Calu3 (cell line): ENCODE measurements around the gene B4GAT1. TPM values are rescaled to one million over a fixed set of nuclear protein-coding genes. Genes with fewer than 3 reads are reported as not detected.
A peak's percentile ranks its signal among the peaks of the same experiment; 100 is the strongest.

Experiments
- Bru-seq: library from RNA; stranded (reverse); fragments of 400-500 nt; gene quantifications from one replicate; lab custom pipeline; 2021; lab: Mats Ljungman, UMichigan
- BruChase-seq, 2 experiments: library from RNA; stranded (reverse); fragments of 400-500 nt; gene quantifications; one replicate each; lab custom pipeline; 2021; lab: Mats Ljungman, UMichigan
- BruUV-seq: library from RNA; stranded (reverse); fragments of 400-500 nt; replicated peaks from 2 replicates; lab custom pipeline; 2021; lab: Mats Ljungman, UMichigan
- CTCF ChIA-PET: fragments of 300-600 bp; sonication (Branson Sonifier 250); formaldehyde crosslinking; loops from one replicate; lab custom pipeline; 2022; ENCODE audit warnings: antibody characterized with exemption; lab: Charles Lee
- DNase-seq: peaks from one replicate; pipeline ENCODE4 v3.0.0; 2022
- H3K27ac Mint-ChIP-seq: one replicate; pipeline ENCODE4 v1.8.0; 2022; ENCODE audit warnings: mixed read lengths; ENCODE audit not compliant: unreplicated experiment
- H3K27me3 Mint-ChIP-seq: one replicate; pipeline ENCODE4 v1.8.0; 2022; ENCODE audit warnings: mixed read lengths; ENCODE audit not compliant: unreplicated experiment
- H3K36me3 Mint-ChIP-seq: one replicate; pipeline ENCODE4 v1.8.0; 2022; ENCODE audit warnings: mild to moderate bottlenecking, moderate library complexity, mixed read lengths; ENCODE audit not compliant: insufficient read depth, unreplicated experiment
- H3K4me1 Mint-ChIP-seq: one replicate; pipeline ENCODE4 v1.8.0; 2022; ENCODE audit warnings: mild to moderate bottlenecking, low read depth, mixed read lengths; ENCODE audit not compliant: unreplicated experiment
- H3K4me3 Mint-ChIP-seq: one replicate; pipeline ENCODE4 v1.8.0; 2022; ENCODE audit warnings: mild to moderate bottlenecking, low read depth, moderate library complexity, mixed read lengths; ENCODE audit not compliant: unreplicated experiment
- H3K9me3 Mint-ChIP-seq: one replicate; pipeline ENCODE4 v1.8.0; 2022; ENCODE audit warnings: low read depth, mixed read lengths; ENCODE audit not compliant: unreplicated experiment
- CTCF ChIP-seq: fragments of 200-600 bp; IDR thresholded peaks from one replicate; pipeline ENCODE4 v1.8.0; 2022; ENCODE audit warnings: antibody characterized with exemption; ENCODE audit not compliant: unreplicated experiment
- intact Hi-C: fragments of 100-400 bp; cut with micrococcal nuclease; formaldehyde crosslinking; loops from one replicate; pipeline ENCODE4 v1.10.0; 2022; ENCODE audit not compliant: unreplicated experiment
- long read RNA-seq: library from polyadenylated mRNA; stranded (forward); transcript quantifications from one replicate; pipeline ENCODE4 v2.0.0, GENCODE V29; 2022
- total RNA-seq: library from RNA; stranded (reverse); gene quantifications from 2 replicates; pipeline ENCODE4 v1.2.3, GENCODE V29; 2022

Gene B4GAT1
- 11.8 and 12.2 TPM in 2 replicates for total RNA-seq
- Bru-seq, nascent RNA, result percentile 41 among the genes with signal in this experiment
- BruChase-seq, experiment 1, labeled RNA remaining after a 6-hour chase, result percentile 67 among the genes with signal in this experiment
- BruChase-seq, experiment 2, labeled RNA remaining after a 2-hour chase, result percentile 65 among the genes with signal in this experiment
- long read RNA-seq, transcript B4GAT1-201 (2 exons, 2,072 nt), result major isoform, 33 of 75 reads
- long read RNA-seq, partial matches to known transcripts, result 0 of 75 reads
- long read RNA-seq, other reads (novel, unspliced or antisense), result 42 of 75 reads

GRCh38 chr11:66347425-66348276 lies at the start of gene B4GAT1:
Gene B4GAT1 (minus strand): TSS chr11:66347629. CDS start chr11:66347545, 84 bp downstream.
- peak within 1 kb of the TSS; percentile 78 for H3K4me3 Mint-ChIP-seq
- DNase-seq, result peak; percentile 89
- peaks cover 24% of the 10 kb centered on the region for H3K4me1 Mint-ChIP-seq
- CTCF ChIA-PET, result interaction anchor here (0.5 to 1.9 kb wide), 3 partner anchors 25 to 65 kb away, joined by 3 to 8 read pairs (median 3); no protein-coding TSS in a partner anchor
- BruUV-seq, result no TSS peak
- no peaks in the 10 kb centered on the region for H3K9me3 Mint-ChIP-seq
- peaks cover 45% of the 10 kb centered on the region for H3K36me3 Mint-ChIP-seq
- intact Hi-C loops, result no loop called here
- no peaks in the 10 kb centered on the region for H3K27me3 Mint-ChIP-seq
- peak within 1 kb of the TSS; percentile 100 for H3K27ac Mint-ChIP-seq
- TF ChIP-seq CTCF, result no peak

GRCh38 chr11:66393954-66394353 lies 46.5 kb upstream of the B4GAT1 start:
- H3K4me1 Mint-ChIP-seq, result no peaks in the 10 kb centered on the region
- CTCF ChIA-PET, result no interaction called here
- DNase-seq, result no peak

GRCh38 chr11:66391322-66391721 lies 43.9 kb upstream of the B4GAT1 start:
- peaks cover 3% of the 10 kb centered on the region for H3K4me1 Mint-ChIP-seq
- intact Hi-C loops, result no loop called here
- H3K9me3 Mint-ChIP-seq, result no peaks in the 10 kb centered on the region
- no peak overlapping the region for H3K27ac Mint-ChIP-seq
- BruUV-seq, result no TSS peak
- peaks cover 25% of the 10 kb centered on the region for H3K27me3 Mint-ChIP-seq
- CTCF ChIA-PET, result no interaction called here
- H3K4me3 Mint-ChIP-seq, result no peak overlapping the region
- DNase-seq, result no peak
- no peak for TF ChIP-seq CTCF
- H3K36me3 Mint-ChIP-seq, result no peaks in the 10 kb centered on the region

More at GRCh38 chr11:66393954-66394353, 46.5 kb upstream of the B4GAT1 start:
- Mint-ChIP-seq H3K27me3 (peaks cover 34% of the 10 kb centered on the region), H3K27ac (no peak overlapping the region), H3K9me3 (no peaks in the 10 kb centered on the region), H3K4me3 (no peak overlapping the region), H3K36me3 (no peaks in the 10 kb centered on the region)
- intact Hi-C loops, result no loop called here
- BruUV-seq, result no TSS peak
- TF ChIP-seq CTCF, result no peak

- no peaks in the 10 kb centered on the region for H3K9me3 Mint-ChIP-seq
- H3K4me3 Mint-ChIP-seq, result no peak overlapping the region
- H3K27ac Mint-ChIP-seq, result no peak overlapping the region
- peak; percentile 66 for TF ChIP-seq CTCF
- intact Hi-C loops, result loop anchor here (2.0 kb wide), 1 partner anchor 78 kb away; no protein-coding TSS in a partner anchor
- peaks cover 21% of the 10 kb centered on the region for H3K27me3 Mint-ChIP-seq
- DNase-seq, result peak; percentile 80
- no peaks in the 10 kb centered on the region for H3K36me3 Mint-ChIP-seq
- CTCF ChIA-PET, result interaction anchor here (0.5 to 1.7 kb wide), 8 partner anchors 9 to 290 kb away, joined by 3 to 23 read pairs (median 3); partner anchors contain the start of genes PELI3 and RIN1
- BruUV-seq, result no TSS peak
- peaks cover 8% of the 10 kb centered on the region for H3K4me1 Mint-ChIP-seq
Measured at GRCh38 chr11:66388780-66389386, 41.5 kb upstream of the B4GAT1 start.
